DOHH2 (cell line): ENCODE results near the gene IL1RAPL1.

ENCODE experiments used
- H3F3A ChIP-seq: fragments of 200-600 bp; sonication (generic), shearing (Covaris generic); 2 replicates; pipeline ENCODE4 v1.6.0; 2016; ENCODE audit warnings: antibody characterized with exemption, mild to moderate bottlenecking; ENCODE audit not compliant: control insufficient read depth, insufficient read depth
- H3K27ac ChIP-seq: fragments of 200-600 bp; sonication (generic); 2 replicates; pipeline ENCODE4 v1.5.1; 2014; ENCODE audit warnings: low read depth, mild to moderate bottlenecking, low read length, moderate library complexity
- H3K27me3 ChIP-seq: fragments of 200-600 bp; sonication (generic); 2 replicates; pipeline ENCODE4 v1.6.1; 2014; ENCODE audit warnings: mild to moderate bottlenecking, low read length, mixed read lengths; ENCODE audit not compliant: control insufficient read depth
- H3K36me3 ChIP-seq: fragments of 200-600 bp; sonication (generic); 2 replicates; pipeline ENCODE4 v1.6.1; 2014; ENCODE audit warnings: mild to moderate bottlenecking, low read length, moderate library complexity, mixed read lengths; ENCODE audit not compliant: control insufficient read depth
- H3K4me1 ChIP-seq: fragments of 200-600 bp; sonication (generic); 2 replicates; pipeline ENCODE4 v1.6.1; 2014; ENCODE audit warnings: mild to moderate bottlenecking, low read length, mixed read lengths; ENCODE audit not compliant: control insufficient read depth
- H3K4me2 ChIP-seq: fragments of 200-600 bp; sonication (generic); 2 replicates; pipeline ENCODE4 v1.6.0; 2014; ENCODE audit warnings: mild to moderate bottlenecking, low read length, moderate library complexity
- H3K4me3 ChIP-seq: fragments of 200-600 bp; sonication (generic); 2 replicates; pipeline ENCODE4 v1.5.1; 2014; ENCODE audit warnings: mild to moderate bottlenecking, low read length, mixed read lengths
- H3K79me2 ChIP-seq: fragments of 200-600 bp; sonication (generic); 2 replicates; pipeline ENCODE4 v1.6.1; 2014; ENCODE audit warnings: mild to moderate bottlenecking, low read length, mixed read lengths; ENCODE audit not compliant: control insufficient read depth
- H3K9me2 ChIP-seq: fragments of 200-600 bp; sonication (generic); replicated peaks from 2 replicates; pipeline ENCODE4 v1.6.1; 2014; ENCODE audit warnings: mild to moderate bottlenecking, low read length, mixed read lengths; ENCODE audit not compliant: control insufficient read depth
- H3K9me3 ChIP-seq: fragments of 200-600 bp; sonication (generic); 2 replicates; pipeline ENCODE4 v1.6.1; 2014; ENCODE audit warnings: antibody characterized with exemption, low read length, mixed read lengths; ENCODE audit not compliant: control insufficient read depth, insufficient read depth
- H4K20me1 ChIP-seq: fragments of 200-600 bp; sonication (generic); 2 replicates; pipeline ENCODE4 v1.6.0; 2014; ENCODE audit warnings: low read depth, mild to moderate bottlenecking, antibody characterized with exemption, low read length, moderate library complexity; ENCODE audit not compliant: control insufficient read depth, insufficient read depth
- EZH2phosphoT487 ChIP-seq: fragments of 200-600 bp; sonication (generic); IDR thresholded peaks from 2 replicates; pipeline ENCODE4 v1.6.1; 2017; ENCODE audit warnings: borderline replicate concordance, mild to moderate bottlenecking, antibody characterized with exemption, low read length, moderate library complexity, mixed read lengths
- TF ChIP-seq, protein P1 (sequence below): fragments of 200-600 bp; sonication (generic); IDR thresholded peaks from one replicate; pipeline ENCODE4 v1.5.1; 2014; ENCODE audit warnings: antibody characterized with exemption, mild to moderate bottlenecking, low read depth, low read length; ENCODE audit not compliant: poor library complexity, severe bottlenecking

Gene IL1RAPL1

DNA sequence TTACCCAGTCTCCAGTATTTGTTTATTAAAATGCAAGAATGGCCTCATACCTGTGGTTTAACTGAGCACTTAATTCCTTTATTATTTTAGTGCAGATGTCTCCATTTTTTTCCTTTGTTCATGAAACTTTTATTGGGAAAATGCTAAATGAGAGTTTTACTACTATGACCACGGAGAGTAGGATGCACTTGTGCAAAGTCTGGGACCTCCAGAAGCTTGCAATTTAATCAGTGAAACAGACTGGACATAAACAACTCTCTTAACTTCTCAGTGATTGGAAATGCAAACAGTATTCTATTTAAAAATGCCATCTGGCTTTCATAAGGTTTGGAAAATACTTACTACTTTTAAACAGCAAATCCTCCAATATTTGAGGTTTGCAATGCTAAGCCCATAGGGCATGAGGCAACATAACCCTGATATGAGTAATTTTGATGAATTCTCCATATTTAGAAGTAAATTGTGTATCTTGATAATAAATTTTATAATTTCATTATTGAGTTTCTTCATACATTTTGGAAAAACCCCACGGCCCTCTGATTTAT is 909.5 kb downstream of the IL1RAPL1 start:
- no peaks in the 10 kb centered on the region for H3K27me3 ChIP-seq
- H3K79me2 ChIP-seq = no peaks in the 10 kb centered on the region
- no peaks in the 10 kb centered on the region for H4K20me1 ChIP-seq
- H3K4me2 ChIP-seq = no peak overlapping the region
- no peaks in the 10 kb centered on the region for H3F3A ChIP-seq
- H3K9me3 ChIP-seq = no peaks in the 10 kb centered on the region
- H3K4me1 ChIP-seq = no peaks in the 10 kb centered on the region
- TF ChIP-seq, protein P1, sequence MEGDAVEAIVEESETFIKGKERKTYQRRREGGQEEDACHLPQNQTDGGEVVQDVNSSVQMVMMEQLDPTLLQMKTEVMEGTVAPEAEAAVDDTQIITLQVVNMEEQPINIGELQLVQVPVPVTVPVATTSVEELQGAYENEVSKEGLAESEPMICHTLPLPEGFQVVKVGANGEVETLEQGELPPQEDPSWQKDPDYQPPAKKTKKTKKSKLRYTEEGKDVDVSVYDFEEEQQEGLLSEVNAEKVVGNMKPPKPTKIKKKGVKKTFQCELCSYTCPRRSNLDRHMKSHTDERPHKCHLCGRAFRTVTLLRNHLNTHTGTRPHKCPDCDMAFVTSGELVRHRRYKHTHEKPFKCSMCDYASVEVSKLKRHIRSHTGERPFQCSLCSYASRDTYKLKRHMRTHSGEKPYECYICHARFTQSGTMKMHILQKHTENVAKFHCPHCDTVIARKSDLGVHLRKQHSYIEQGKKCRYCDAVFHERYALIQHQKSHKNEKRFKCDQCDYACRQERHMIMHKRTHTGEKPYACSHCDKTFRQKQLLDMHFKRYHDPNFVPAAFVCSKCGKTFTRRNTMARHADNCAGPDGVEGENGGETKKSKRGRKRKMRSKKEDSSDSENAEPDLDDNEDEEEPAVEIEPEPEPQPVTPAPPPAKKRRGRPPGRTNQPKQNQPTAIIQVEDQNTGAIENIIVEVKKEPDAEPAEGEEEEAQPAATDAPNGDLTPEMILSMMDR = no peak
- no peak for TF ChIP-seq EZH2phosphoT487
- H3K36me3 ChIP-seq = no peaks in the 10 kb centered on the region
- no peaks in the 10 kb centered on the region for H3K9me2 ChIP-seq
- no peak overlapping the region for H3K27ac ChIP-seq
- no peak overlapping the region for H3K4me3 ChIP-seq

- no peaks in the 10 kb centered on the region for H3F3A ChIP-seq
- no peaks in the 10 kb centered on the region for H3K9me3 ChIP-seq
- no peaks in the 10 kb centered on the region for H3K27me3 ChIP-seq
- H3K4me3 ChIP-seq = no peak overlapping the region
- TF ChIP-seq, protein P1 = no peak
- TF ChIP-seq EZH2phosphoT487 = no peak
- no peak overlapping the region for H3K27ac ChIP-seq
- H3K9me2 ChIP-seq = no peaks in the 10 kb centered on the region
- no peaks in the 10 kb centered on the region for H3K36me3 ChIP-seq
- no peaks in the 10 kb centered on the region for H3K79me2 ChIP-seq
- H3K4me1 ChIP-seq = no peaks in the 10 kb centered on the region
- H4K20me1 ChIP-seq = no peaks in the 10 kb centered on the region
- no peak overlapping the region for H3K4me2 ChIP-seq
Observed at GRCh38 chrX:29506729-29507128, 919.5 kb downstream of the IL1RAPL1 start.

DNA sequence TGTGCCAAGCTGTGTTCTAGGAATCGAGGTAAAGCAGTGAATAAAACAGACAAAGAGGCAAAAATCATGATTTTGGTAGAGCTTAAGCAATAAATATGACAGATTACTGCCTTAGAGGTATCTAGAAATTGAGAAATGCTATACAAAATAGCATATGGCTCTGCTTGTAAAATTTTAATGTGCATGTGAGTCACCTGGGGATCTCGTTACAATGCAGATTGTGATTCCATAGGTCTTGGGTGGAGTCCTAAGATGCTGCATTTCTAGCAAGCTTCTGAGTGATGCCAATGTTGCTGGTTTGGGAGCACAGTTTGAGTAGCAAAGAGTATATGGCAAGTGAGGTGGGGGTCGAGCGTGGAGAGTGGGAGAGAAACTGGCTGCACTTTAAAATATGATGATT is 930.9 kb downstream of the IL1RAPL1 start:
- Histone ChIP-seq H3K27ac (no peak overlapping the region), H3K4me3 (no peak overlapping the region), H3K36me3 (no peaks in the 10 kb centered on the region), H3F3A (no peaks in the 10 kb centered on the region), H3K4me1 (no peaks in the 10 kb centered on the region), H3K27me3 (no peaks in the 10 kb centered on the region), H3K9me3 (no peaks in the 10 kb centered on the region), H3K79me2 (no peaks in the 10 kb centered on the region), H3K9me2 (no peaks in the 10 kb centered on the region), H4K20me1 (no peaks in the 10 kb centered on the region), H3K4me2 (no peak overlapping the region)
- no peak for TF ChIP-seq EZH2phosphoT487
- TF ChIP-seq, protein P1 = no peak
